GM21619 (cell line): ENCODE data around the gene SLCO4A1.

Source experiments
- ATAC-seq: cut with Tn5 transposase; IDR thresholded peaks from one replicate; pipeline ENCODE4 v1.9.1; 2021; ENCODE audit not compliant: unreplicated experiment

SLCO4A1 gene

GRCh38 chr20:62710221-62710885 is 68.0 kb downstream of the SLCO4A1 start:
- ATAC-seq: no peak

GRCh38 chr20:62710886-62711702 is 68.8 kb downstream of the SLCO4A1 start:
- ATAC-seq: no peak

- no peak for ATAC-seq
Observed at GRCh38 chr20:62711703-62712101, 69.4 kb downstream of the SLCO4A1 start.

- no peak for ATAC-seq
Observed at GRCh38 chr20:62712606-62713005, 70.3 kb downstream of the SLCO4A1 start.

- ATAC-seq: no peak
Observed at GRCh38 chr20:62714006-62714405, 71.7 kb downstream of the SLCO4A1 start.

- ATAC-seq: no peak
Observed at GRCh38 chr20:62714799-62715198, 72.5 kb downstream of the SLCO4A1 start.

GRCh38 chr20:62715201-62715600 is 72.9 kb downstream of the SLCO4A1 start:
- ATAC-seq: no peak

- ATAC-seq: no peak
Observed at GRCh38 chr20:62716198-62716940, 74.1 kb downstream of the SLCO4A1 start.

GRCh38 chr20:62716941-62717310 is 74.6 kb downstream of the SLCO4A1 start:
- no peak for ATAC-seq

- ATAC-seq: no peak
Observed at GRCh38 chr20:62717933-62718332, 75.6 kb downstream of the SLCO4A1 start.

GRCh38 chr20:62718546-62718945 is 76.2 kb downstream of the SLCO4A1 start:
- ATAC-seq: no peak

- no peak for ATAC-seq
Observed at GRCh38 chr20:62719250-62719935, 77.1 kb downstream of the SLCO4A1 start.
